Fibroblast of pulmonary artery (primary cell): Measurements from ENCODE around the gene FGD4.

Source experiments
- DNase-seq: peaks from one replicate; pipeline ENCODE4 v3.0.0-alpha.2; 2010; ENCODE audit warnings: low read depth
- H3K4me3 ChIP-seq: replicated peaks from 2 replicates; pipeline ENCODE4 v1.5.1; 2011; ENCODE audit warnings: low read depth, mild to moderate bottlenecking, control low read depth, low read length, moderate library complexity
- TF ChIP-seq, protein P1 (sequence below): IDR thresholded peaks from 2 replicates; pipeline ENCODE4 v1.5.1; 2011; ENCODE audit warnings: mild to moderate bottlenecking, control low read depth, low read length, inconsistent platforms; ENCODE audit errors: missing control alignments

Gene FGD4

DNA sequence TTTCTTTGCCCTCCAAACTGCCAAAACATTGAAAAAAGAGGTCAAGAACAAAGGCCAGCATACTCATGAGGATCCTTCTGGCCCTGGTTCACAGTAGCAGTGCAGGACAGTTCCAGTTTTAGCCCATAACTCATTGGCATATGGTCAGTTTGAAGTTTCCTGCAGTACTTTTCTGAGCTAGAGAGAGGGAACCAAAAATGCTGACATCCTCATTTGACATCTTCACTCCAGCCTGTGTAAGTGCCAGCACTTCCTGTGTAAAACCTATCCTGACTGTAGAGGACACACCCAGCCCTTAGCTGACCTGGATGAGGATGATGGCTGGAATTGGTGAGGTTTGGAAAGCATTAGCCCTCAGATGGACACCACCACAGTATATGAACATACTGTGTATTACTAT lies 84.1 kb downstream of the FGD4 start:
- no peak overlapping the region for H3K4me3 ChIP-seq
- DNase-seq, result no peak
- TF ChIP-seq, protein P1, sequence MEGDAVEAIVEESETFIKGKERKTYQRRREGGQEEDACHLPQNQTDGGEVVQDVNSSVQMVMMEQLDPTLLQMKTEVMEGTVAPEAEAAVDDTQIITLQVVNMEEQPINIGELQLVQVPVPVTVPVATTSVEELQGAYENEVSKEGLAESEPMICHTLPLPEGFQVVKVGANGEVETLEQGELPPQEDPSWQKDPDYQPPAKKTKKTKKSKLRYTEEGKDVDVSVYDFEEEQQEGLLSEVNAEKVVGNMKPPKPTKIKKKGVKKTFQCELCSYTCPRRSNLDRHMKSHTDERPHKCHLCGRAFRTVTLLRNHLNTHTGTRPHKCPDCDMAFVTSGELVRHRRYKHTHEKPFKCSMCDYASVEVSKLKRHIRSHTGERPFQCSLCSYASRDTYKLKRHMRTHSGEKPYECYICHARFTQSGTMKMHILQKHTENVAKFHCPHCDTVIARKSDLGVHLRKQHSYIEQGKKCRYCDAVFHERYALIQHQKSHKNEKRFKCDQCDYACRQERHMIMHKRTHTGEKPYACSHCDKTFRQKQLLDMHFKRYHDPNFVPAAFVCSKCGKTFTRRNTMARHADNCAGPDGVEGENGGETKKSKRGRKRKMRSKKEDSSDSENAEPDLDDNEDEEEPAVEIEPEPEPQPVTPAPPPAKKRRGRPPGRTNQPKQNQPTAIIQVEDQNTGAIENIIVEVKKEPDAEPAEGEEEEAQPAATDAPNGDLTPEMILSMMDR, result no peak

DNA sequence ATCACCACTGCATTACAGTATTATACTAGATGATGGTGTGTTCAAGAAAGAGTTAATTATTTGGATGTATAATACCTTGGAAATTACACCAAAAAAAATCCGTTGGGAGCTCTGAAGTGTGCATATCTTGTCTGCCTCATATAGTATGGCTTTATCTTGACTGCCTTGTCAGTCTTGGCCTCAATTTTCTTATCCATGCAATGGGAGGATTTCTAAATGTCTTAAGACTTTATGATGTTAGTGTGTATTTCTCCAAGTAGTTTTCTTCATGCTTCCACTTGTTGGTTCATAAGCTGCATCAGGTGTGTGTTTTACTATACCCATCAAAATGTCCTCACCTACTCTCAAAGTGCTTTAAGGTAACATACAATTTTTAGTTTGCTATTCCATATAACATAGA lies 84.6 kb downstream of the FGD4 start:
- no peak for DNase-seq
- TF ChIP-seq, protein P1, result no peak
- no peak overlapping the region for H3K4me3 ChIP-seq

DNA sequence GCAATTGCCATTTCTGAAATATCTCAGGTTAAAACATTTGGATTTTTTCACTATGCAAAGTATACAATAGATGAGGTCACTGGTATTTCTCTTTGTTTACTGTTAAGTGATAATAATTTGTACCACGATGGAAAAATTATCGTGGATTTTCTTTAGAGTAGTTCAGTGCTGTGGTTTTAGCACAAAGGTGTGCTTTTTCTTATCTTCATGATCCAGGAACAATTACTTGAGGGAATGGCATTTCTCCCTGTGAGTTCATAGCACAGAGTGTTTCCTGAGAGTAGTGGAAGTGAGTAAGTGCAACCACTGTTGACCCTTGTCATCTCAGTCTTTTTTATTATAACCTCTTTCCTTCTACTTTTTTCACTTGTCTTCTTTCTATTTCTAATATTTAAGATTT lies 86.8 kb downstream of the FGD4 start:
- no peak overlapping the region for H3K4me3 ChIP-seq
- no peak for DNase-seq
- TF ChIP-seq, protein P1, result no peak

DNA sequence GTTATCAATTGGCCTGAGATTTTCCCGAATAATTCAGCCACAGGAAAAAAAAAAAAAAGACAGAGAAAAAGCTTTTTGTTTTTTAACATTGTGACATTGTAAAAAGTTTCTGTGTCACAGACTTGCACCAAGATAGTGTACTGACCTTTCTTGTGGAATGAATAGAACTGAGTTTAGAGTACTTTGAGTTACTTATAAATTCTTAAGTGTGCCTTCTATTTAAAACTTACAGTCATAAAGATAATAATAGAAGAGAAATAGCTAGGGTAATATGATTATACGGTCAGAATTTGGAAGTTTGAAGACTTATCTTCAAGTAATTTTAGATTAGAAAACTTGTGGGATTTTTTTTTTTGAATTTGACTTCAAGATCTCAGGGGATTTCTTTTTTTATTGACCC lies 88.8 kb downstream of the FGD4 start:
- no peak overlapping the region for H3K4me3 ChIP-seq
- no peak for DNase-seq
- TF ChIP-seq, protein P1, result no peak

DNA sequence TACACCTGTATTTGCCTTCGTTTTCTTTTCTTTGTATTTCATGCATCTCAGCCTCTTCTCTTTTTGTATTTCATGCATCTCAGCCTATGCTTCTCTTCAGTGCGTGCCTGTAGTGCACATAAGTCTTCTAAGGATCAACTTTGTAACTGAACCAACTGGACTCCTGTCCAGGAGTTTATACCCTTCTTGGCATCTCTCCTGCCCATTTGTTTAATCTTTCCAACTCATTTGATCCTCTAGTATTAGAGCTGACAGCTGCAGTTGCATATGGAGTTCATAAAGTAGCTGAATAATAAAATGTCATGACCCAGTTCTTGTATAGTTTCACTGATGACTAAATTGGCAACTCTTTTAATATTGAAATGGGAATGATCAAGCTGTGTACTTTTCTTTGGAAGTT lies 89.7 kb downstream of the FGD4 start:
- TF ChIP-seq, protein P1, result no peak
- no peak overlapping the region for H3K4me3 ChIP-seq
- no peak for DNase-seq

DNA sequence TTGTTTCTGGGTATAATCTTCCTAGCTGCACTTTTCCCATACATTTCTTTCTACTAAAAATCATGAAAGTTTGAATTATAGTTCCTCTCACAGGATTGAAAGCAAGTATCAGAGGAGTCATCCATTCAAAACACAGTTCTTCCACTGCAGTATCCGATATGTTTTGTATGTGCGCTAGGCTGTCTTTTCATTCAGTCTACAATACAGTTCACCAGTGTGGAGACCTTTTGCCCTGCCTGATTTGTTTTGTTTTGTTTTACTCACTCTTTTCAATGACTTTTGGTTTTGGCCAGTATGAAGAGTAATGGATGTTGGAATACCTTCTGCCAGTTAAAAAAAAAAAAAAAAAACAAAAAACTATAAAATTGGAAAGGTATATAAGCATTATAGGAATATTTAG lies 91.4 kb downstream of the FGD4 start:
- DNase-seq, result no peak
- TF ChIP-seq, protein P1, result no peak
- H3K4me3 ChIP-seq, result no peak overlapping the region

DNA sequence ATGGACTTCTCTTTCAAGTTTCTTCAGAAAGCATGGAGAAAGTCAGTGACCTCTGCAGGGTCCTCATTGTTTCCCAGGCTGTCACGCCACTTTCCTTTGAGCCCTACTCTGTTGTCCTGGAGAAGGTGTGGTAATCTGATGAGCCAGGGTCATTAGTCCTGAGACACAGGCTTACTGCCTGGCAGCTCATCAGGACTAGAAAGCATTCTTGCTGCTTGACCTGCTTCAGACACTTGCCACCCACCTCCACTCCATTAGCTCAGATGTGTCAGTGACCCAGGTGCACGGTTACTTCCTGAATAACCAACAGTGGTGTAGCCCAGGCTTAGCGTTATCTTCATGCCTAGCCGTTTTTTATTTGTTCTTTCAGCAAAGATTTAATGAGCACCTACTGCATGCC lies 93.9 kb downstream of the FGD4 start:
- TF ChIP-seq, protein P1, result no peak
- H3K4me3 ChIP-seq, result no peak overlapping the region
- DNase-seq, result no peak
